KMS-11 (cell line): ENCODE data around the gene TMTC1.
A peak's percentile ranks its signal among the peaks of the same experiment; 100 is the strongest.

Experiments
- H2AFZ ChIP-seq: fragments of 200-600 bp; sonication (generic); 2 replicates; pipeline ENCODE4 v1.6.1; 2016; ENCODE audit warnings: antibody characterized with exemption, mixed run types, low read depth
- H3K27ac ChIP-seq: fragments of 200-600 bp; sonication (generic); 2 replicates; pipeline ENCODE4 v1.6.1; 2016; ENCODE audit warnings: mild to moderate bottlenecking, mixed run types
- H3K27me3 ChIP-seq: fragments of 200-600 bp; sonication (generic); 2 replicates; pipeline ENCODE4 v1.6.1; 2017; ENCODE audit warnings: mild to moderate bottlenecking, low read depth, mixed run types, moderate library complexity; ENCODE audit not compliant: insufficient read depth
- H3K36me3 ChIP-seq: fragments of 200-600 bp; sonication (generic); 2 replicates; pipeline ENCODE4 v1.6.1; 2017; ENCODE audit warnings: mild to moderate bottlenecking, mixed run types; ENCODE audit not compliant: insufficient read depth
- H3K4me1 ChIP-seq: fragments of 200-600 bp; sonication (generic); 2 replicates; pipeline ENCODE4 v1.6.1; 2016; ENCODE audit warnings: mild to moderate bottlenecking, low read depth, mixed run types; ENCODE audit not compliant: poor library complexity, severe bottlenecking
- H3K4me2 ChIP-seq: fragments of 200-600 bp; sonication (generic); 2 replicates; pipeline ENCODE4 v1.7.0; 2016; ENCODE audit warnings: mild to moderate bottlenecking, mixed run types
- H3K4me3 ChIP-seq: fragments of 200-600 bp; sonication (generic); IDR thresholded peaks from 2 replicates; pipeline ENCODE4 v1.6.1; 2017; ENCODE audit warnings: low read depth, low read length, mixed read lengths; ENCODE audit not compliant: insufficient read depth
- H3K79me2 ChIP-seq: fragments of 200-600 bp; sonication (generic); 2 replicates; pipeline ENCODE4 v1.6.1; 2016; ENCODE audit warnings: low read depth, mixed run types; ENCODE audit not compliant: insufficient read depth
- H3K9ac ChIP-seq: fragments of 200-600 bp; sonication (generic); 2 replicates; pipeline ENCODE4 v1.6.1; 2016; ENCODE audit warnings: mild to moderate bottlenecking, mixed run types
- H4K20me1 ChIP-seq: fragments of 200-600 bp; sonication (generic); 2 replicates; pipeline ENCODE4 v1.6.1; 2016; ENCODE audit warnings: mild to moderate bottlenecking, mixed run types; ENCODE audit not compliant: insufficient read depth
- TF ChIP-seq, protein P1 (sequence below): fragments of 200-600 bp; sonication (generic); conservative IDR thresholded peaks from 2 replicates; pipeline ENCODE4 v1.6.1; 2017; ENCODE audit warnings: low read depth, mild to moderate bottlenecking, antibody characterized with exemption, low read length, moderate library complexity, mixed read lengths

Gene TMTC1

DNA sequence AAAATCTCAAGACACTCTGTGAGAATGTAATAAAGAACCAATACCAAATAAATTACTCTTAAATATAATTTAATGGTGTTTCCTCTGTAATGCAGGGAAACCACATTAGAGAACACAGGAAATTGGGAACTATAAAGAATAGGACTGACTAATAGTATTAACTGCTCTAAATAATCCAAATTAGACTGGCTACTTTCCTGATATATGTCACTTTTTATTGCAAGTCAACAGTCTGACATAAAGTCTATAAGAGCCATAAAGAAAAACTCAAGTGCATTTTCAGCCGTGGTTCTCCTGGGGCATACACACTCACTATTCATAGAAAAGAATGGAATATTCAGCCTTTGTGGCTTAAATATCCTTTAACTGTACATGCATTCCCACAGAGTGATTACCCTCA, 161.5 kb downstream of the TMTC1 start:
- TF ChIP-seq, protein P1, sequence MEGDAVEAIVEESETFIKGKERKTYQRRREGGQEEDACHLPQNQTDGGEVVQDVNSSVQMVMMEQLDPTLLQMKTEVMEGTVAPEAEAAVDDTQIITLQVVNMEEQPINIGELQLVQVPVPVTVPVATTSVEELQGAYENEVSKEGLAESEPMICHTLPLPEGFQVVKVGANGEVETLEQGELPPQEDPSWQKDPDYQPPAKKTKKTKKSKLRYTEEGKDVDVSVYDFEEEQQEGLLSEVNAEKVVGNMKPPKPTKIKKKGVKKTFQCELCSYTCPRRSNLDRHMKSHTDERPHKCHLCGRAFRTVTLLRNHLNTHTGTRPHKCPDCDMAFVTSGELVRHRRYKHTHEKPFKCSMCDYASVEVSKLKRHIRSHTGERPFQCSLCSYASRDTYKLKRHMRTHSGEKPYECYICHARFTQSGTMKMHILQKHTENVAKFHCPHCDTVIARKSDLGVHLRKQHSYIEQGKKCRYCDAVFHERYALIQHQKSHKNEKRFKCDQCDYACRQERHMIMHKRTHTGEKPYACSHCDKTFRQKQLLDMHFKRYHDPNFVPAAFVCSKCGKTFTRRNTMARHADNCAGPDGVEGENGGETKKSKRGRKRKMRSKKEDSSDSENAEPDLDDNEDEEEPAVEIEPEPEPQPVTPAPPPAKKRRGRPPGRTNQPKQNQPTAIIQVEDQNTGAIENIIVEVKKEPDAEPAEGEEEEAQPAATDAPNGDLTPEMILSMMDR = no peak
- peaks cover 26% of the 10 kb centered on the region for H3K4me1 ChIP-seq

DNA sequence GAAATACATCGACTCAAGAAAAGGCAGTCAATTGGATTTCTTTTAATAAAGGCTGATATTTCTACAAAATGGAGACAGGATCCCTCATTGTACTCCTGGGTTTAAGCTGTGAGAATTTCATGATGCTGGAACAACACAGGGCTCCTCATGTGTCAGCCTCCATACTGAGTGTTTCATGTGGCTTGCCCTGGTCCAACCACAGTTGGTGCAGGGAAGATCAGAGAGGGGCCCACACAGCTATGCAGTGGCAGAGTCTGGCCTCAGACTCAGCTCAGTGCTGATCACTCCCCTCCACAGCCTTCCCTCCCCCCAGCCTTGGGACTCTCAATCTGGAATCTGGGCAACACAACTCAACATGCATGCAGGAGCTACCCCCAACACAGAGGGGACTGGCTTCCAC, 163.7 kb downstream of the TMTC1 start:
- no peak overlapping the region for H3K4me3 ChIP-seq
- peaks cover 29% of the 10 kb centered on the region for H3K4me1 ChIP-seq
- no peaks in the 10 kb centered on the region for H3K36me3 ChIP-seq
- no peak overlapping the region for H2AFZ ChIP-seq
- H3K27me3 ChIP-seq = no peaks in the 10 kb centered on the region
- H3K27ac ChIP-seq = no peak overlapping the region
- H3K79me2 ChIP-seq = no peaks in the 10 kb centered on the region
- H3K9ac ChIP-seq = no peak overlapping the region
- H4K20me1 ChIP-seq = no peaks in the 10 kb centered on the region
- H3K4me2 ChIP-seq = no peak overlapping the region
- TF ChIP-seq, protein P1 = no peak

More for the DNA sequence above, 161.5 kb downstream of the TMTC1 start:
- Histone ChIP-seq H3K27me3 (no peaks in the 10 kb centered on the region), H3K36me3 (no peaks in the 10 kb centered on the region), H3K4me2 (no peak overlapping the region), H3K4me3 (no peak overlapping the region), H3K9ac (no peak overlapping the region), H3K79me2 (no peaks in the 10 kb centered on the region), H4K20me1 (no peaks in the 10 kb centered on the region), H3K27ac (no peak overlapping the region), H2AFZ (no peak overlapping the region)

DNA sequence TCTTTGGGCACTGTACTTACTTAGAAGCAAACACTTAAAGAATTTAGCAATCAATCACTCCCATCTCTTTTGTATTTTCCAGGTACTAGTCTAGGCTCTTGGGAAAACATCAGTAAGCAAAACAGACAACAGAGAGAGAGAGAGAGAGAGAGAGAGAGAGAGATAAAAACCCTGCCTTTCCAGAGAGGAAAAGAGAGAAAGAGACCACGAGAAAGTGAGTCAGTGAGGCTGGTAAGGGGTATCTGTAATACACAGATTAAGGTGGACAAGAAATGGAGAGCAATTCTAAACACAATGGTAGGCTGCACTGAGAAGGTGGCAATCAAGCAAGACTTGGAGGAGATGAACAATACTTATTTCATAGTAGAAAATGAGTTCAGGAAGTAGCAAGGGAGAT, 166.3 kb downstream of the TMTC1 start:
- Histone ChIP-seq H3K27me3 (no peaks in the 10 kb centered on the region), H4K20me1 (no peaks in the 10 kb centered on the region), H3K9ac (no peak overlapping the region), H3K36me3 (no peaks in the 10 kb centered on the region), H3K4me1 (peaks cover 29% of the 10 kb centered on the region), H3K79me2 (no peaks in the 10 kb centered on the region), H3K4me3 (no peak overlapping the region), H3K27ac (no peak overlapping the region), H2AFZ (no peak overlapping the region), H3K4me2 (peak overlapping the region; percentile 25; the same call in 1 of the 2 replicates)
- TF ChIP-seq, protein P1 = no peak

GRCh38 chr12:29616664-29617406, 166.9 kb downstream of the TMTC1 start:
- Histone ChIP-seq H3K79me2 (no peaks in the 10 kb centered on the region), H3K27me3 (no peaks in the 10 kb centered on the region), H3K27ac (no peak overlapping the region), H3K9ac (no peak overlapping the region), H3K36me3 (no peaks in the 10 kb centered on the region), H4K20me1 (no peaks in the 10 kb centered on the region), H3K4me1 (peaks cover 29% of the 10 kb centered on the region), H2AFZ (no peak overlapping the region), H3K4me2 (no peak overlapping the region), H3K4me3 (no peak overlapping the region)
- TF ChIP-seq, protein P1 = no peak
